Activated B cell treated with CpG ODN at 0.5 μM for 24 hours (primary cell): ENCODE measurements around the gene DNAI7. TPM values are rescaled to one million over a fixed set of nuclear protein-coding genes. Genes with fewer than 3 reads are reported as not detected.

Experiments used
- ATAC-seq: fragments of 200-7000 bp; cut with Tn5 transposase; one replicate; pipeline ENCODE4 v1.10.0; 2021; ENCODE audit warnings: low read depth, mild to moderate bottlenecking, moderate library complexity
- CTCF ChIA-PET: fragments of 350-600 bp; sonication (Branson Sonifier 250); formaldehyde crosslinking; loops from one replicate; lab custom pipeline; 2021; ENCODE audit warnings: antibody characterized with exemption; lab: Charles Lee
- POLR2A ChIA-PET: fragments of 350-600 bp; sonication (Branson Sonifier 250); formaldehyde crosslinking; loops from one replicate; lab custom pipeline; 2021; ENCODE audit warnings: antibody characterized with exemption; lab: Charles Lee
- DNase-seq: peaks from one replicate; pipeline ENCODE4 v3.0.0; 2022
- H3K27ac Mint-ChIP-seq: one replicate; pipeline ENCODE4 v1.8.0; 2020; ENCODE audit warnings: mixed read lengths
- H3K27me3 Mint-ChIP-seq: one replicate; pipeline ENCODE4 v1.8.0; 2021; ENCODE audit warnings: mixed read lengths
- H3K36me3 Mint-ChIP-seq: one replicate; pipeline ENCODE4 v1.8.0; 2021; ENCODE audit warnings: low read depth, mixed read lengths
- H3K4me1 Mint-ChIP-seq: one replicate; pipeline ENCODE4 v1.8.0; 2021; ENCODE audit warnings: mixed read lengths
- H3K4me3 Mint-ChIP-seq: one replicate; pipeline ENCODE4 v1.8.0; 2020; ENCODE audit warnings: mild to moderate bottlenecking, mixed read lengths
- H3K9me3 Mint-ChIP-seq: one replicate; pipeline ENCODE4 v1.8.0; 2020; ENCODE audit warnings: mixed read lengths
- intact Hi-C: fragments of 100-400 bp; cut with micrococcal nuclease; formaldehyde crosslinking; loops from one replicate; pipeline ENCODE4 v1.15.1; 2024
- total RNA-seq: library from RNA; stranded (reverse); gene quantifications from 2 replicates; pipeline ENCODE4 v1.2.3, GENCODE V29; 2022
- TF ChIP-seq, protein P1 (sequence below): fragments of 200-600 bp; IDR thresholded peaks from one replicate; pipeline ENCODE4 v1.8.0; 2022; ENCODE audit warnings: antibody characterized with exemption, mild to moderate bottlenecking

The DNAI7 gene
- total RNA-seq, 1 donor from 2014 or later: 0.27 TPM

DNA sequence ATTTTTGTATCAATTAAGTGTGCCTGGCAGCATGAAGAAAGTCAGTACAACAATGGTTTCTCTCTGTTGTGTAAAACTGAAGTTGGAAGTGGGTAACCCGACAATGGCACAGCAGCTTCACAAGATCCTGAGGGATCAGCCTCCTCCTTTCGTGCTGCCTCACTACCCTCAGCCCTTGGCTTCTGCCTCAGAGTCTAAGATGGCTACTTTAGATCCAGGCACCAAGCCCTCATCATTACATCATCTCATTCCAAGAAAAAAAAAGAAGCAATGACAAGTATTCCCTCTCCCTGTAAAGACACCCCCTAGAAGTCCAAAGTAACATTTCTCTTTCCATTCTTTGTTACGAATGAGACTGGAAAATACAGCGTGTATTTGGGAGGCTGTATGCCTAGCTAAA, 92.6 kb downstream of the DNAI7 start:
- intact Hi-C loops: no loop called here
- Mint-ChIP-seq H3K36me3 (peaks cover 54% of the 10 kb centered on the region), H3K27ac (peak overlapping the region; percentile 41), H3K4me3 (no peak overlapping the region), H3K9me3 (no peaks in the 10 kb centered on the region), H3K4me1 (peaks cover 20% of the 10 kb centered on the region), H3K27me3 (no peaks in the 10 kb centered on the region)
- TF ChIP-seq, protein P1, sequence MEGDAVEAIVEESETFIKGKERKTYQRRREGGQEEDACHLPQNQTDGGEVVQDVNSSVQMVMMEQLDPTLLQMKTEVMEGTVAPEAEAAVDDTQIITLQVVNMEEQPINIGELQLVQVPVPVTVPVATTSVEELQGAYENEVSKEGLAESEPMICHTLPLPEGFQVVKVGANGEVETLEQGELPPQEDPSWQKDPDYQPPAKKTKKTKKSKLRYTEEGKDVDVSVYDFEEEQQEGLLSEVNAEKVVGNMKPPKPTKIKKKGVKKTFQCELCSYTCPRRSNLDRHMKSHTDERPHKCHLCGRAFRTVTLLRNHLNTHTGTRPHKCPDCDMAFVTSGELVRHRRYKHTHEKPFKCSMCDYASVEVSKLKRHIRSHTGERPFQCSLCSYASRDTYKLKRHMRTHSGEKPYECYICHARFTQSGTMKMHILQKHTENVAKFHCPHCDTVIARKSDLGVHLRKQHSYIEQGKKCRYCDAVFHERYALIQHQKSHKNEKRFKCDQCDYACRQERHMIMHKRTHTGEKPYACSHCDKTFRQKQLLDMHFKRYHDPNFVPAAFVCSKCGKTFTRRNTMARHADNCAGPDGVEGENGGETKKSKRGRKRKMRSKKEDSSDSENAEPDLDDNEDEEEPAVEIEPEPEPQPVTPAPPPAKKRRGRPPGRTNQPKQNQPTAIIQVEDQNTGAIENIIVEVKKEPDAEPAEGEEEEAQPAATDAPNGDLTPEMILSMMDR: no peak
- DNase-seq (no peak), ATAC-seq (no peak)
- POLR2A ChIA-PET: interaction anchor here (1.3 kb wide), 1 partner anchor 50 kb away, joined by 5 read pairs; a partner anchor contains a TSS
- CTCF ChIA-PET: no interaction called here

DNA sequence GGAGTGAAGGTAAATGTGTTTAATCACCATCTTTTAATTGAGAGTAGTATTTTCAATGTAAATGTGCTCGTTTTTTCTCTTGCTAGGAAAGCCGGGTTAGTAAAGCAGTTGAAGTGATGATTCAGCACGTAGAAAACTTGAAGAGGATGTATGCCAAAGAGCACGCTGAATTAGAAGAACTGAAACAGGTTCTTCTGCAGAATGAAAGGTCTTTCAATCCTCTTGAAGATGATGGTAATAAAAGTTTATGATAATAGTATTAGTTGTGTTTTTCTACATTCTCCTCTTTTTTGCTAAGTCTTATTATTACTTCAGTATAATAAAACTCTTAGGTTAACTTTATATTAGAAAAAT, 93.9 kb downstream of the DNAI7 start:
- peaks cover 56% of the 10 kb centered on the region for H3K36me3 Mint-ChIP-seq
- intact Hi-C loops: no loop called here
- CTCF ChIA-PET: interaction anchor here (1.3 to 1.6 kb wide), 2 partner anchors 103 to 105 kb away, joined by 3 to 4 read pairs; no protein-coding TSS in a partner anchor

DNA sequence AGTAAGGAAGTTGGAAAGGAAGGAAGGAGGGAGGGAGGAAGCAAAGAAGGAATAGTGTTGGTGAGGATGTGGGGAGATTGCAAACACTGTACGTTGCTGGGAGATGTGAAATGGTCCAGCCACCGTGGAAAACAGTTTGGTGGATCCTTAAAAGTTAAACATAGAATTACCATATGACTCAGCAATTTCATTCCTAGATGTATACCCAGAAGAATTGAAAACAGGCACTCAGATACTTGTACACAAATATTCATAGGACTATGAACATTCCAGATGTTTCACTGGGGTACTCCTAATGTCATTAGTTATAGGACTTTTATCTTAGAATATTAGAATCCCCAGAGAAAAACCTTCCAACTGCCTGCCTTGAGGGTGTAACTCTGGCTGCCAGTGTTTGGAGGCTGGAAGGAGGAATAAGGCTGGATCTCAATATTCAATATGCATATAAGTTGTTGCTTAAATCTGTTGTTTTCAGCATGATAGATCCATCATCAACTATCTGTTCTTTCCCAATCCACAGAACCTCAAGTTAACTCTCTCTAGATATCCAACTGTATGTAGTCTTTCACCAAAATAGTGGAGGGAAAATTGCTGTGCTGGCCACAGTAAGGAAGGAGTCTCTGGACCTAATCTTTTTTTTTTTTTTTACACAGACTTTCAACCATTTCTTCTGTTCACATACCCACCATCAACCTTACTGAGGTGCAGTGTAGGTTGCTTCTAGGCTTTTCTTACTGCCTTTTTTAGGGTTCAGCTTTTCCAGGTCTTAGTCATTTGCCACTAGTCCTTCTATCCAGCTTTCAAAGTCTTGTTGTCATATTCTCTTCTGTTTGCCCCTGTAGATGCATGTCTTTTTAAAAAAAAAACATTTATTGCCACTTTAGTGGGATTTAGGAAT, 94.5 kb downstream of the DNAI7 start:
- intact Hi-C loops: loop anchor here (1.0 kb wide), 1 partner anchor 8 kb away; no protein-coding TSS in a partner anchor
- ChIA-PET CTCF (interaction anchor here (1.3 to 1.6 kb wide), 2 partner anchors 102 to 104 kb away, joined by 3 to 4 read pairs; no protein-coding TSS in a partner anchor), POLR2A (interaction anchor here (1.4 kb wide), 1 partner anchor 102 kb away, joined by 5 read pairs; no protein-coding TSS in a partner anchor)
- DNase-seq (no peak), ATAC-seq (no peak)
- peak overlapping the region; percentile 71 for H3K27ac Mint-ChIP-seq
- TF ChIP-seq, protein P1: no peak
- H3K36me3 Mint-ChIP-seq: peaks cover 59% of the 10 kb centered on the region
- no peaks in the 10 kb centered on the region for H3K9me3 Mint-ChIP-seq
- peak overlapping the region; percentile 17 for H3K4me3 Mint-ChIP-seq
- H3K4me1 Mint-ChIP-seq: peaks cover 18% of the 10 kb centered on the region
- no peaks in the 10 kb centered on the region for H3K27me3 Mint-ChIP-seq

More for the DNA sequence above, 93.9 kb downstream of the DNAI7 start:
- POLR2A ChIA-PET: interaction anchor here (1.3 to 1.4 kb wide), 2 partner anchors 49 to 103 kb away, joined by 5 read pairs; a partner anchor contains a TSS
- H3K4me3 Mint-ChIP-seq: peak overlapping the region; percentile 17
- DNase-seq: no peak
- no peaks in the 10 kb centered on the region for H3K27me3 Mint-ChIP-seq
- TF ChIP-seq, protein P1: no peak
- H3K27ac Mint-ChIP-seq: peak overlapping the region; percentile 71
- ATAC-seq: peak; percentile 70
- H3K9me3 Mint-ChIP-seq: no peaks in the 10 kb centered on the region
- peaks cover 14% of the 10 kb centered on the region for H3K4me1 Mint-ChIP-seq

DNA sequence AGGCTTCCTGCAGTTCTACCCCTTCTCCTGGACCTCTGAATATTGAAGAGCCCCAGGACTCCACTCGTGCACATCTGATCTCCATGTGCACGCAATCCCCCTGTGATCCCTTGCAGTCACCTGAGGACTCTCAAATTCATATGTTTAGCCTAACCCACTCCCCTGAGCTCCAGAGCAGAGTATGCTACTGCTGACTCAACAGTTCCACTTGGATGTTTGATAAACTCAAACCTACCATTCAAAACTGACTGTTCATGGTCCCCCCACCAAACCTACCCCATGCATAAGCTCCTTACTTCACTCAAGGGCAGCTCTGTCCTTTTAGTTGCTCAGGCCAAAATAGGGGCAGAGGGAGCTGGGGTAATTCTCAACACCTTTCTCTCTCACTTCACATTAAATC, 96.0 kb downstream of the DNAI7 start:
- intact Hi-C loops: no loop called here
- TF ChIP-seq, protein P1: no peak
- peaks cover 64% of the 10 kb centered on the region for H3K36me3 Mint-ChIP-seq
- DNase-seq: no peak
- CTCF ChIA-PET: no interaction called here
- H3K4me1 Mint-ChIP-seq: peaks cover 21% of the 10 kb centered on the region
- no peak for ATAC-seq
- POLR2A ChIA-PET: interaction anchor here (0.7 to 1.6 kb wide), 4 partner anchors 9 to 285 kb away, joined by 3 to 5 read pairs (median 4); no protein-coding TSS in a partner anchor
- H3K9me3 Mint-ChIP-seq: no peaks in the 10 kb centered on the region
- H3K27ac Mint-ChIP-seq: no peak overlapping the region
- no peak overlapping the region for H3K4me3 Mint-ChIP-seq
- no peaks in the 10 kb centered on the region for H3K27me3 Mint-ChIP-seq

DNA sequence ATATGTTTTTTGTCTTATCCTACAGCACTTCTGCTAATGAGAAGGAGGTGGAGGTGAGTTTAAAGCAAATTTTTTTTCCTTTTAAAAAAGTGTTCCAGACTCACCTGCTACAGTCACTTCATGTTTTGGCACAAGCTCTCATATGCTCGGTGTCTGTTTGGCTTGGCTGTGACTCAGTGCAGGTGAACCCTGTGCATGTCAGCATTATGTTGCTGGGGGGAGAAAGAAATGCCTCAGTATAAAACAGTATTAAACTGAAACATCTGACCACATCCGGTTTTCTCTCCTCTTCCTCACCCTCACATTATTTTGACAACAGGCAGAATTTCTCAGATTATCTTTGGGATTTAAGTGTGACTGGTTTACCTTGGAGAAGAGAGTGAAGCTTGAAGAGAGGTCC, 105.2 kb downstream of the DNAI7 start:
- DNase-seq (no peak), ATAC-seq (peak; percentile 45)
- intact Hi-C loops: loop anchor here (1.0 to 5.0 kb wide), 2 partner anchors 9 to 32 kb away; no protein-coding TSS in a partner anchor
- peaks cover 3% of the 10 kb centered on the region for H3K9me3 Mint-ChIP-seq
- H3K27me3 Mint-ChIP-seq: no peaks in the 10 kb centered on the region
- POLR2A ChIA-PET: interaction anchor here (0.6 to 2.2 kb wide), 3 partner anchors 9 to 67 kb away, joined by 3 to 8 read pairs (median 7); no protein-coding TSS in a partner anchor
- peak overlapping the region; percentile 76 for H3K27ac Mint-ChIP-seq
- CTCF ChIA-PET: interaction anchor here (1.0 to 1.4 kb wide), 2 partner anchors 65 to 98 kb away, joined by 3 read pairs; no protein-coding TSS in a partner anchor
- H3K36me3 Mint-ChIP-seq: peaks cover 87% of the 10 kb centered on the region
- TF ChIP-seq, protein P1: no peak
- H3K4me1 Mint-ChIP-seq: peaks cover 51% of the 10 kb centered on the region
- H3K4me3 Mint-ChIP-seq: no peak overlapping the region
